Measurements from ENCODE around the gene NID1. TPM values are rescaled to one million over a fixed set of nuclear protein-coding genes. Genes with fewer than 3 reads are reported as not detected.
"Not testable (repeated sequence)": the region's sequence is repeated elsewhere in the genome, so short reads cannot be mapped to it uniquely, and the experiment has no call there.

Gene NID1
- polyA plus RNA-seq, 3 donors from 2014 or later = not detected

DNA sequence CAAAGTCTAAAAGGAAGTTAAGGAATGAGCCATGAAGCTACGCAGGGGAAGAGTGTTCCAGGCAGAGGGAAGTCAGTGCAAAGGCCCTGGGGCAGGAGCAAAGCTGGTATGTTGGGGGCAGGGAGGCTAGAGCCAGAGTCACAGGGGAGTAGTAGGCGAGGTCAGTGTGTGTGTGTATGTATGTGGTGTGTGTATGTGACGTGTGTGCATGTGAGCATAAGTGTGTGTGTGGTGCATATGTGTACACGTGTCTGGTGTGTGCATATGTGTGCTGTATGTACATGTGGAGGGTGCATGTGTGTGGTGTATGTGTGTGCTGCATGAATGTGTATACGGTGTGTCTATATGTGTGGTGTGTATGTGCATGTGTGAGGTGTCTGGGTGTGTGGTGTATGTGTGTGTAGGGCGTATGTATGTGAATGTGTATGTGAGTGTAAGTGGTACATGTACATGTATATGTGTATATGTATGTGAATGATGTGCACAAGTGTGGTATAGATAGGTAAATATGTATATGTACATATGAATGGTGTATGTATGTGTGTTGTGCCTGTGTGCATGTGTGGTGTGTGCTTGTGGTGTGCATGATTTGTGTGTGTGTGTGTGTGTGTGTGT lies 20.8 kb upstream of the NID1 start:
- Mint-ChIP-seq H3K27me3 (ENCODE audit: low read depth in 3 of 3) (peaks cover 0 to 2% (median 0%) of the 10 kb centered on the region in 3 donors), H3K9me3 (no peaks in the 10 kb centered on the region), H3K27ac (no peak overlapping the region), H3K36me3 (no peaks in the 10 kb centered on the region), H3K4me1 (no peaks in the 10 kb centered on the region), H3K4me3 (no peak overlapping the region)
- no peak for DNase-seq

DNA sequence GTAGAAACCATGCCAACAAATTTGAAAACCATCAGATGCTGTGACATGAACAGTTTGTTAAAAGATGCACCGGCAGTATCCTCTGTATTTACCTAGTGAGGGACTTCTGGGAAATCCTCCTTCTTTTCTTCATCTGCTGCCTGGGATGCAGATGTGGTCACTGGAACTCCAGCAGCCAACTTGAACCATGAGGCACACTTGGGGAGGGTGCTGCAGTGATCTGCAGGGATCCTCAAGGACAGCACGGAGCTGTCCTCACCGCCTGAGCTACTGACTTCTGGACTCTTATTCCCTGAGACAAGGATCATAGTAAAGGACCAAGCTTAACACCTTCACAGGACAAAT lies 19.5 kb upstream of the NID1 start:
- H3K27ac Mint-ChIP-seq = no peak overlapping the region
- H3K36me3 Mint-ChIP-seq = no peaks in the 10 kb centered on the region
- H3K9me3 Mint-ChIP-seq = no peaks in the 10 kb centered on the region
- H3K4me1 Mint-ChIP-seq = no peaks in the 10 kb centered on the region
- peaks cover 0 to 2% (median 0%) of the 10 kb centered on the region in 3 donors for H3K27me3 Mint-ChIP-seq (ENCODE audit: low read depth in 3 of 3)
- no peak overlapping the region for H3K4me3 Mint-ChIP-seq
- DNase-seq = no peak

GRCh38 chr1:236083650-236084385 lies 18.9 kb upstream of the NID1 start:
- DNase-seq = no peak
- no peaks in the 10 kb centered on the region for H3K36me3 Mint-ChIP-seq
- H3K27me3 Mint-ChIP-seq (ENCODE audit: low read depth in 3 of 3) = peaks cover 0 to 2% (median 0%) of the 10 kb centered on the region in 3 donors
- H3K9me3 Mint-ChIP-seq = no peaks in the 10 kb centered on the region
- H3K4me1 Mint-ChIP-seq = no peaks in the 10 kb centered on the region
- no peak overlapping the region for H3K27ac Mint-ChIP-seq
- H3K4me3 Mint-ChIP-seq = no peak overlapping the region

GRCh38 chr1:236082526-236082925 lies 17.6 kb upstream of the NID1 start:
- Mint-ChIP-seq H3K4me1 (no peaks in the 10 kb centered on the region), H3K27me3 (ENCODE audit: low read depth in 3 of 3) (peaks cover 0 to 2% (median 0%) of the 10 kb centered on the region in 3 donors), H3K9me3 (no peaks in the 10 kb centered on the region), H3K36me3 (no peaks in the 10 kb centered on the region), H3K4me3 (no peak overlapping the region), H3K27ac (no peak overlapping the region)
- no peak for DNase-seq

- Mint-ChIP-seq H3K4me3 (no peak overlapping the region), H3K36me3 (no peaks in the 10 kb centered on the region), H3K27me3 (ENCODE audit: low read depth in 3 of 3) (peaks cover 0 to 5% (median 0%) of the 10 kb centered on the region in 3 donors), H3K9me3 (no peaks in the 10 kb centered on the region), H3K4me1 (no peaks in the 10 kb centered on the region), H3K27ac (no peak overlapping the region)
- no peak for DNase-seq
Observed at GRCh38 chr1:236081546-236082227, 16.8 kb upstream of the NID1 start.

- DNase-seq = no peak
- Mint-ChIP-seq H3K27ac (no peak overlapping the region), H3K27me3 (ENCODE audit: low read depth in 3 of 3) (peaks cover 0 to 3% (median 0%) of the 10 kb centered on the region in 3 donors), H3K4me3 (no peak overlapping the region), H3K36me3 (no peaks in the 10 kb centered on the region), H3K9me3 (no peaks in the 10 kb centered on the region), H3K4me1 (no peaks in the 10 kb centered on the region)
Observed at GRCh38 chr1:236079703-236080102, 14.8 kb upstream of the NID1 start.

GRCh38 chr1:236078993-236079392 lies 14.1 kb upstream of the NID1 start:
- H3K9me3 Mint-ChIP-seq = no peaks in the 10 kb centered on the region
- no peak for DNase-seq
- H3K4me3 Mint-ChIP-seq = no peak overlapping the region
- no peak overlapping the region for H3K27ac Mint-ChIP-seq
- H3K4me1 Mint-ChIP-seq = no peaks in the 10 kb centered on the region
- H3K36me3 Mint-ChIP-seq = no peaks in the 10 kb centered on the region
- peaks cover 0 to 6% (median 0%) of the 10 kb centered on the region in 3 donors for H3K27me3 Mint-ChIP-seq (ENCODE audit: low read depth in 3 of 3)

DNA sequence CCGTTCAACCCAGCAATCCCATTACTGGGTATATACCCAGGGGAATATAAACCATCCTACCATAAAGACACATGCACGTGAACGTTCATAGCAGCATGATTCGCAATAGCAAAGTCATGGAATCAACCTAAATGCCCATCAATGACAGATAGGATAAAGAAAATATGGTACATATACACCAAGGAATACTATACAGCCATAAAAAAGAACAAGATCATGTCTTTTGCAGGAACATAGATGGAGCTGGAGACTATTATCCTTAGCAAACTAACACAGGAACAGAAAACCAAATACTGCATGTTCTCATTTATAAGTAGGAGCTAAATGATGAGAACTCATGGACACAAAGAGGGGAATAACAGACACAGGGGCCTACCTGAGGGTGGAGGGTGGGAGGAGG lies 13.2 kb upstream of the NID1 start:
- H3K27me3 Mint-ChIP-seq (ENCODE audit: low read depth in 3 of 3); DNase-seq; H3K4me3 Mint-ChIP-seq: not testable (repeated sequence)

DNA sequence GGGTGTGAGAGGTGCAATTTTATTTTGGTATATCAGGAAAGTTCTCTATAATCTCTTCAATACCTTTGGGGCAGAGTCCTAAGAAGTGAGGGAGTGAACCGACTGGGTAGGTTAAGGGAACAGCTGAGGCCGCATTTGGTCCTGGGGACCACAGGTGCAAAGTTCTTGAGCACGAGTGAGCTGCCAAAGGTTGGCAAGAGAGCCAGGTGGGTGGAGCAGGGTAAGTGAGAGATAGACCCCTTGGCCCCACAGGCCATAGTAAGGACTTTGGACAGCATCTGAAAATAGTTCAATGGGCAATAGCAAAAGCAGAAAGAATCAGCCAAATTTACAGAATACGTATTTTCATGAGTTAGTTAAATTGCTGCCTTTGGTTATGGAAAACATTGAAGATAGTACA lies 11.0 kb upstream of the NID1 start:
- H3K27me3 Mint-ChIP-seq (ENCODE audit: low read depth in 3 of 3) = peaks cover 0 to 6% (median 0%) of the 10 kb centered on the region in 3 donors
- no peak overlapping the region for H3K4me3 Mint-ChIP-seq
- H3K27ac Mint-ChIP-seq = no peak overlapping the region
- DNase-seq = no peak
- H3K9me3 Mint-ChIP-seq = no peaks in the 10 kb centered on the region
- H3K4me1 Mint-ChIP-seq = no peaks in the 10 kb centered on the region
- no peaks in the 10 kb centered on the region for H3K36me3 Mint-ChIP-seq

More for the DNA sequence above, 13.2 kb upstream of the NID1 start:
- H3K36me3 Mint-ChIP-seq, H3K9me3 Mint-ChIP-seq, H3K4me1 Mint-ChIP-seq, H3K27ac Mint-ChIP-seq: not testable (repeated sequence)

- Mint-ChIP-seq H3K4me3 (no peak overlapping the region), H3K4me1 (no peaks in the 10 kb centered on the region), H3K27me3 (ENCODE audit: low read depth in 3 of 3) (peaks cover 0 to 13% (median 0%) of the 10 kb centered on the region in 3 donors), H3K9me3 (no peaks in the 10 kb centered on the region), H3K36me3 (no peaks in the 10 kb centered on the region), H3K27ac (no peak overlapping the region)
- no peak for DNase-seq
Observed at GRCh38 chr1:236073307-236073897, 8.5 kb upstream of the NID1 start.

- Mint-ChIP-seq H3K4me1 (peaks cover under 1 to 2% of the 10 kb centered on the region in 2 donors), H3K36me3 (no peaks in the 10 kb centered on the region), H3K27ac (no peak overlapping the region), H3K4me3 (no peak overlapping the region), H3K27me3 (ENCODE audit: low read depth in 3 of 3) (peaks cover 0 to 14% (median 5%) of the 10 kb centered on the region in 3 donors), H3K9me3 (no peaks in the 10 kb centered on the region)
- no peak for DNase-seq
Observed at GRCh38 chr1:236072001-236072400, 7.1 kb upstream of the NID1 start.

DNA sequence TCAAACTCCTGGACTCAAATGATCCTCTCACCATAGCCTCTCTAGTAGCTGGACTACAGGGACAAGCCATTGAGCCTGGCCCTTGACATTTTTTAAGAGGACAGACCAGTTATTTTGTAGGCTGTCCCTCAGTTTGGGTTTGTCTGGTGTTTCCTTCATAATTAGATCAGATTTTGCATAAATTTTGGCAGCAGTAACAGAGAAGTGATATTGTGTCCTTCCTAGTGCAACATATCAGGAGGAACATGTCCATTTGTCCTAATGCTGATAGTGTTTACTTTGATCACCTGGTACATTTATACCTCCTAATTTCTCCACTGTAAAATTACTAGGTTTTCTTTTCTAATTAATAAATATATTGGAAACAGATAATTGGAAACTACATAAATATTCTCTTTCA lies 5.9 kb upstream of the NID1 start:
- Mint-ChIP-seq H3K27ac (no peak overlapping the region), H3K9me3 (no peaks in the 10 kb centered on the region), H3K4me1 (peaks cover 8 to 14% of the 10 kb centered on the region in 2 donors), H3K36me3 (no peaks in the 10 kb centered on the region), H3K27me3 (ENCODE audit: low read depth in 3 of 3) (peaks cover 5 to 14% (median 14%) of the 10 kb centered on the region in 3 donors), H3K4me3 (no peak overlapping the region)
- no peak for DNase-seq

GRCh38 chr1:236069796-236070195 lies 4.9 kb upstream of the NID1 start:
- H3K9me3 Mint-ChIP-seq = no peaks in the 10 kb centered on the region
- H3K27me3 Mint-ChIP-seq (ENCODE audit: low read depth in 3 of 3) = peaks cover 6 to 16% (median 16%) of the 10 kb centered on the region in 3 donors
- peaks cover 12 to 19% of the 10 kb centered on the region in 2 donors for H3K4me1 Mint-ChIP-seq
- no peaks in the 10 kb centered on the region for H3K36me3 Mint-ChIP-seq
- DNase-seq = no peak
- H3K27ac Mint-ChIP-seq = no peak overlapping the region
- H3K4me3 Mint-ChIP-seq = no peak overlapping the region

GRCh38 chr1:236067854-236068454 lies 3.1 kb upstream of the NID1 start:
- H3K27ac Mint-ChIP-seq = no peak overlapping the region
- H3K9me3 Mint-ChIP-seq = no peaks in the 10 kb centered on the region
- H3K36me3 Mint-ChIP-seq = no peaks in the 10 kb centered on the region

More at GRCh38 chr1:236067854-236068454, 3.1 kb upstream of the NID1 start:
- peaks cover 9 to 23% (median 17%) of the 10 kb centered on the region in 3 donors for H3K27me3 Mint-ChIP-seq (ENCODE audit: low read depth in 3 of 3)
- DNase-seq = no peak
- H3K4me3 Mint-ChIP-seq = no peak overlapping the region
- peaks cover 12 to 19% of the 10 kb centered on the region in 2 donors for H3K4me1 Mint-ChIP-seq

Data from immature natural killer cell (primary cell).